ENCODE results near the gene MPZL3.

The MPZL3 gene

DNA sequence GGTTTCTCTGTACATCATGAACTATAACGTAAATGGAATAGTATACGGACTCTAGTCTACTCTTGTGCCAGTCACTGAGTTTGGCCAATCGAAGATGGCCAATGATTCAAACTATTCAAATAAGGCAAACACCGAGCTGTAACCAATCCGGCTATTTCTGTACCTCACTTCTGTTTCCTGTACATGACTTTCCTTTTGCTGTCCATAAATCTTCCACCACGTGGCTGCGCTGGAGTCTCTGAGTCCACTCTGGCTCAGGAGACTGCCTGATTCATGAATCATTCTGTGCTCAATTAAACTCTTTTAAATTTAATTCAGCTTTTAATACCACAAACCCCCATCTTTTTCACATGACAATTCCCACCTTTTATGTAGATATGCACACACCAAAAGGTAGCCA is 25.9 kb downstream of the MPZL3 start:
- TF ChIP-seq, protein P1, sequence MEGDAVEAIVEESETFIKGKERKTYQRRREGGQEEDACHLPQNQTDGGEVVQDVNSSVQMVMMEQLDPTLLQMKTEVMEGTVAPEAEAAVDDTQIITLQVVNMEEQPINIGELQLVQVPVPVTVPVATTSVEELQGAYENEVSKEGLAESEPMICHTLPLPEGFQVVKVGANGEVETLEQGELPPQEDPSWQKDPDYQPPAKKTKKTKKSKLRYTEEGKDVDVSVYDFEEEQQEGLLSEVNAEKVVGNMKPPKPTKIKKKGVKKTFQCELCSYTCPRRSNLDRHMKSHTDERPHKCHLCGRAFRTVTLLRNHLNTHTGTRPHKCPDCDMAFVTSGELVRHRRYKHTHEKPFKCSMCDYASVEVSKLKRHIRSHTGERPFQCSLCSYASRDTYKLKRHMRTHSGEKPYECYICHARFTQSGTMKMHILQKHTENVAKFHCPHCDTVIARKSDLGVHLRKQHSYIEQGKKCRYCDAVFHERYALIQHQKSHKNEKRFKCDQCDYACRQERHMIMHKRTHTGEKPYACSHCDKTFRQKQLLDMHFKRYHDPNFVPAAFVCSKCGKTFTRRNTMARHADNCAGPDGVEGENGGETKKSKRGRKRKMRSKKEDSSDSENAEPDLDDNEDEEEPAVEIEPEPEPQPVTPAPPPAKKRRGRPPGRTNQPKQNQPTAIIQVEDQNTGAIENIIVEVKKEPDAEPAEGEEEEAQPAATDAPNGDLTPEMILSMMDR (IDR thresholded peaks at IDR 0.05; ENCODE audit: insufficient read depth, missing control alignments), result no peak
- FAIRE-seq (no peak), DNase-seq (ENCODE audit: insufficient read length, low spot score) (no peak)

DNA sequence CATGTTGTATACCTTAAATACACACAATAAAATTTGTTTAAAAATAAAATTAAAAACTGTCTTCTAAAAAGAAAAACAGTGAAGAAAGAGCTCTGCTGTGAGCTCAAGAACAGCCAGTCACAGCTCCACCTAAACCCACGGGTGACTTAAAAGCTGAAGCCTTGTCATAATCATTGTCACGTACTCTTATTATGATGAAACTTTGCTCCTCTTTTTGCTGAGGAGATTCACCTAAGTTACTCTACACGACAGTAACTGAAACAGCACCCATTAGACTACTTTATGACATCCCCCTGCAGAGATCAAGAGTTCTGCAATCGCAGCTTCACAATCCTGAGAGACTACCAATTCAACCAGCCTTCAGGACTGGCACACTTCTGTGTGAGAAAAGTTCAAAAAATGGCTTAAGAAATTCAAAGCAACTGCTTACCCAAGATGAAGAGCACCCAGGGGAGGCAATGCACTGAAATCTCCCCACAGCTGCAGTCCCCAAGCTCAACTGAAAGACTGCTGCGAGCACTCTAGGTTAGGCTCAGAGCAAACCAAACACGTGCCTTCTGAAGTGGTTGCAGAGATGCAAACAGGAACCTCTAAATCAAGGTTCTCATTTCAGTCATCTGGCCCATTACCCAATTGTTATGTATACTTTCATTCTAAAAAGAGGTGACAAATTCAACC is 27.5 kb downstream of the MPZL3 start, which contains the start of gene JAML:
Gene JAML (minus strand): TSS at position 501 of the 678 bp plus-strand sequence. CDS start 10,145 bp downstream, outside the sequence.
- DNase-seq (ENCODE audit: insufficient read length, low spot score) (no peak), FAIRE-seq (no peak)
- TF ChIP-seq, protein P1 (IDR thresholded peaks at IDR 0.05; ENCODE audit: insufficient read depth, missing control alignments), result no peak

DNA sequence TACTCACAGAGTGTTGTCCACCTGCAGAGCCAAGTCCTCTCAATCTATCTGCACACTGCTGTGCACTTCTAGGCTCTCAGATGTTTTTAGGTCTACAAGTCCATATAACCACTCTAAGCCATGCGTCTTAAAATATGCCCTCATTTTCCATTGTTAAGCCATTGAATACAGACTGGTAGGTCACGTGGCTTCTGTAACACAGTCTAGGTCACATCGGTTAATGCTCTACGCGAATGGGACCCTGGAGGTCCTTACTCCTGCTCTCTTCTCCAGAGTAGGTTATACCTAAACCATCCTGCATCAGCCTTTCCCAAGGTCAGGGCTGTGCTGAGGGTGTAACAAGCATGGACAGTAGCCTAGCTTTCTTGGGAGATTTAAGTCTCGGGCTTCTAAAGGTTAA is 28.2 kb downstream of the MPZL3 start:
- TF ChIP-seq, protein P1 (IDR thresholded peaks at IDR 0.05; ENCODE audit: insufficient read depth, missing control alignments), result no peak
- FAIRE-seq (no peak), DNase-seq (ENCODE audit: insufficient read length, low spot score) (no peak)

DNA sequence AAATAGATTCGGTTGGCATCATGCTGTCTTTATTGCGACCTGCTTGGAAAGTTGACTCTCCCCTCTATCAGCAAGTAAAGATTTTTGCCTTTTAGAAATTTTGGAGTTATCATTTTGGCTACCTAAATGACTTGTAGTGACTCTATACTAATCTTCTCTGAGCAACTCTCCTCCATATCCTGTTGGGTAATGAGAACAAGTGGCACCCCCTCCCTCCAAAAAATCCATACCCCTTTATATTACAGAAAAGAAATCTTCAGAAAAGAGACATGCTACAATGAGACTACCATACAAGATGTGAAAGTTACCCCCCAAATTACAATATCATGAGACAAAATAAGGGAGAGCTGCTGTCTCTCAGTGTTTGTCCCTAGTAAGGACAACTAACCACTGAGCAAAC is 28.6 kb downstream of the MPZL3 start:
- TF ChIP-seq, protein P1 (IDR thresholded peaks at IDR 0.05; ENCODE audit: insufficient read depth, missing control alignments), result no peak
- no peak for FAIRE-seq
- no peak for DNase-seq (ENCODE audit: insufficient read length, low spot score)

DNA sequence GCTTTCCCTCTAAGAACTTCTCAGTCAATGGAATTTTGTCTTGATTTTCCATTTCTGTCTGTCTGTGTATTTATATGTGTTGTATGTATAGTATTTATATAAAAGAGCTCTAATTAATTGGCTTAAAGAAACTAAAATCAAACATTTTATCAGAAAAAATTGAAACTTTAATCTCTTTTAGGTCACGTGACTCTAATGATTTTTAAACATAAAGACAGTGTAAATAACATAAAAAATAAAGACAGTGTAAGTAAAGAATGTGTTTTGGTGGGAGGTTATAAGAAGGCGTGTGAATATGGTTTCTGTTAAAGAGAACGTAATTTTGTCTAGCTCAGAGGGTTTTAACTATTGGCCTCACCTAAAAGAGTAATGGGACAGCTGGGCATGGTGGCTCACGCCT is 29.7 kb downstream of the MPZL3 start:
- no peak for DNase-seq (ENCODE audit: insufficient read length, low spot score)
- no peak for FAIRE-seq
- TF ChIP-seq, protein P1 (IDR thresholded peaks at IDR 0.05; ENCODE audit: insufficient read depth, missing control alignments), result no peak

DNA sequence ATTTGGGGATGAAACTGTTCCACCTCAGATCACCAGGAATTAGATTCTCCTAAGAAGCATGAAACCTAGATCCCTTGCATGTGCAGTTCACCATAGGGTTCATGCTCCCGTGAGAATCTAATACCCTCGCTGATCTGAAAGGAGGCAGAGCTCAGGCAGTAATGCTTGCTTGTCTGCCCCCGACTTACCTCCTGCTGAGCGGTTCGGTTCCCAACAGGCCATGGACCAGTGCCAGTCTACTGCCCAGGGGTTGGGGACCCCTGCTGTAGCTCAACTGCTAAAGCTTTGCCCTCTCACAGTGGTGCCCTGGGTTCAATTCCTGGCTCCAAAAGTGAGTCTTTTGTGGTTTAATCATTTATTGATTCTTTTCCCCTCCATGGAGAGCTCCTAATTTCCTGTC is 30.7 kb downstream of the MPZL3 start:
- FAIRE-seq (no peak), DNase-seq (ENCODE audit: insufficient read length, low spot score) (no peak)
- TF ChIP-seq, protein P1 (IDR thresholded peaks at IDR 0.05; ENCODE audit: insufficient read depth, missing control alignments), result no peak

DNA sequence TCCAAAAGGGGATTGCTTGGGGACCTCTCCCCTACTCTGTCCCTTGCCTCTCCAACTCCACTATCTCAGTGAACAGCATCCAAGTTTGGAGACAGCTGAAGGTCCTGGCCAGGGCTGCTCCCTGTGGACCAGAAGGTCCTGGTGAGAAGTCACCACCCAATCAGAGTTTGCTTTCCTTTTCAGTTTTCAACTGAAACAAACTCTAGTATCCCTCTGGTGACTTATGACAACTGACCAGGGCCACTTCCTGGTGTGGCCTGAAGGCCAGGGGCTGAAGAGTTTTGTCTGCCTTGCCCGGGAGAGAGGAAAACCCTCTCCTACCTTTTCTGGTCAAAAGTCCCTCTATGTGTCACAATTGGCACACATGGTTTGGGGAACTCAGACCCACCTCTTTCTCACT is 32.4 kb downstream of the MPZL3 start:
- TF ChIP-seq, protein P1 (IDR thresholded peaks at IDR 0.05; ENCODE audit: insufficient read depth, missing control alignments), result no peak
- no peak for DNase-seq (ENCODE audit: insufficient read length, low spot score)
- FAIRE-seq, result no peak

All from D721Med (cell line).